Body of pancreas (tissue), 4 donors: ENCODE data around the gene ENOX2. TPM values are rescaled to one million over a fixed set of nuclear protein-coding genes. Genes with fewer than 3 reads are reported as not detected.

Experiments
- ATAC-seq: fragments of 150-250 bp; one replicate; pipeline ENCODE4 v1.9.1; 2016
- DNase-seq, 4 donors: peaks; one replicate each; pipeline ENCODE4 v3.0.0-alpha.2; 2019
- H3K27ac ChIP-seq, 4 donors: fragments of 200-600 bp; sonication (generic); 1 replicate in 3 of 4; 2 replicates in 1 of 4; pipeline versions ENCODE4 v1.5.1 to v1.6.1; 2016 to 2019; ENCODE audit warnings: mild to moderate bottlenecking in 1 of 4, mixed read lengths in 1 of 4, moderate library complexity in 1 of 4
- H3K27me3 ChIP-seq, 2 donors: fragments of 200-600 bp; sonication (generic); one replicate each; pipeline ENCODE4 v1.6.0; 2016; ENCODE audit warnings: mild to moderate bottlenecking in 1 of 2
- H3K36me3 ChIP-seq, 2 donors: fragments of 200-600 bp; sonication (generic); replicated peaks in 1 of 2; 2 replicates each; pipeline ENCODE4 v1.5.1; 2016; ENCODE audit warnings: low read depth in 2 of 2; ENCODE audit not compliant: insufficient read depth in 1 of 2
- H3K4me1 ChIP-seq: fragments of 200-600 bp; sonication (generic); one replicate; pipeline ENCODE4 v1.6.0; 2016
- H3K4me3 ChIP-seq, 2 donors: fragments of 200-600 bp; sonication (generic); 1 replicate in 1 of 2; 2 replicates in 1 of 2; pipeline ENCODE4 v1.5.1; 2016 to 2019
- H3K9me3 ChIP-seq, 3 donors: fragments of 200-600 bp; sonication (generic); 1 replicate in 2 of 3; 2 replicates in 1 of 3; pipeline ENCODE4 v1.5.1; 2016
- CTCF ChIP-seq, 7 experiments: fragments of 450-650 bp in 4 of 7; fragments of 200-600 bp in 3 of 7; sonication (generic) in 3 of 7; IDR thresholded peaks; one replicate each; pipeline ENCODE4 v1.5.1; 2016 to 2019; ENCODE audit warnings: antibody characterized with exemption in 7 of 7
- POLR2A ChIP-seq, 3 donors: fragments of 450-650 bp; IDR thresholded peaks; one replicate each; pipeline ENCODE4 v1.6.1; 2016; ENCODE audit warnings: antibody characterized with exemption in 3 of 3, mild to moderate bottlenecking in 2 of 3
- WGBS, 2 donors: methylation state at CpG; one replicate each; pipeline ENCODE4 v1.1.5; 2017; 5-methylcytosine and 5-hydroxymethylcytosine counted together
- intact Hi-C: fragments of 100-400 bp; cut with DNase I; formaldehyde crosslinking; loops from one replicate; pipeline ENCODE4 v1.15.1; 2023
- total RNA-seq, 2 donors: library from RNA; depleted of rRNA; stranded (reverse); fragments of >200 nt; gene quantifications; one replicate each; pipeline ENCODE4 v1.1.0, GENCODE V29; 2016

Gene ENOX2
- total RNA-seq, 2 donors from 2014 or later, result 7.9 to 9.1 TPM

GRCh38 chrX:130699618-130700017 is 203.4 kb downstream of the ENOX2 start:
- DNase-seq, result no peak
- Histone ChIP-seq H3K4me3 (no peak overlapping the region), H3K27ac (no peak overlapping the region), H3K9me3 (no peaks in the 10 kb centered on the region), H3K4me1 (peaks cover 6% of the 10 kb centered on the region), H3K36me3 (no peaks in the 10 kb centered on the region), H3K27me3 (no peaks in the 10 kb centered on the region)
- no peak for ATAC-seq
- TF ChIP-seq POLR2A (IDR thresholded peaks at IDR 0.05), result no peak
- TF ChIP-seq CTCF (IDR thresholded peaks at IDR 0.05), result no peak
- intact Hi-C loops, result no loop called here
- 88 to 89% methylated on average over 3 of the region's 3 CpGs for WGBS, 2 donors

- intact Hi-C loops, result no loop called here
- TF ChIP-seq CTCF (IDR thresholded peaks at IDR 0.05) (no peak), POLR2A (IDR thresholded peaks at IDR 0.05) (no peak)
- H3K4me3 ChIP-seq, result no peak overlapping the region
- no peak overlapping the region for H3K27ac ChIP-seq
- WGBS, 2 donors, result 82 to 93% methylated on average over 1 of the region's 1 CpG
- no peaks in the 10 kb centered on the region for H3K4me1 ChIP-seq
- H3K9me3 ChIP-seq, result no peaks in the 10 kb centered on the region
- no peaks in the 10 kb centered on the region for H3K27me3 ChIP-seq
- no peak for DNase-seq
- ATAC-seq, result no peak
- no peaks in the 10 kb centered on the region for H3K36me3 ChIP-seq
Observed at GRCh38 chrX:130696542-130696941, 206.5 kb downstream of the ENOX2 start.

GRCh38 chrX:130695931-130696330 is 207.1 kb downstream of the ENOX2 start:
- no peaks in the 10 kb centered on the region for H3K9me3 ChIP-seq
- H3K4me3 ChIP-seq, result no peak overlapping the region
- no peaks in the 10 kb centered on the region for H3K36me3 ChIP-seq
- DNase-seq (no peak), ATAC-seq (no peak)
- H3K4me1 ChIP-seq, result no peaks in the 10 kb centered on the region
- no peaks in the 10 kb centered on the region for H3K27me3 ChIP-seq
- WGBS, 2 donors, result 78 to 100% methylated on average over 1 of the region's 1 CpG
- no peak overlapping the region for H3K27ac ChIP-seq
- intact Hi-C loops, result no loop called here
- TF ChIP-seq CTCF (IDR thresholded peaks at IDR 0.05), result no peak
- no peak for TF ChIP-seq POLR2A (IDR thresholded peaks at IDR 0.05)

GRCh38 chrX:130694983-130695382 is 208.0 kb downstream of the ENOX2 start:
- intact Hi-C loops, result no loop called here
- 38 to 73% methylated on average over 2 of the region's 2 CpGs for WGBS, 2 donors
- H3K4me3 ChIP-seq, result no peak overlapping the region
- no peak for DNase-seq
- H3K4me1 ChIP-seq, result no peaks in the 10 kb centered on the region
- H3K27me3 ChIP-seq, result no peaks in the 10 kb centered on the region
- no peaks in the 10 kb centered on the region for H3K9me3 ChIP-seq
- H3K36me3 ChIP-seq, result no peaks in the 10 kb centered on the region
- H3K27ac ChIP-seq, result no peak overlapping the region
- ATAC-seq, result no peak
- no peak for TF ChIP-seq CTCF (IDR thresholded peaks at IDR 0.05)
- no peak for TF ChIP-seq POLR2A (IDR thresholded peaks at IDR 0.05)

- DNase-seq (no peak), ATAC-seq (no peak)
- TF ChIP-seq POLR2A (IDR thresholded peaks at IDR 0.05) (no peak), CTCF (IDR thresholded peaks at IDR 0.05) (no peak)
- no peaks in the 10 kb centered on the region for H3K27me3 ChIP-seq
- intact Hi-C loops, result no loop called here
- 73 to 77% methylated on average over 3 of the region's 3 CpGs for WGBS, 2 donors
- H3K27ac ChIP-seq, result no peak overlapping the region
- no peaks in the 10 kb centered on the region for H3K4me1 ChIP-seq
- H3K36me3 ChIP-seq, result no peaks in the 10 kb centered on the region
- no peaks in the 10 kb centered on the region for H3K9me3 ChIP-seq
- no peak overlapping the region for H3K4me3 ChIP-seq
Observed at GRCh38 chrX:130691576-130691975, 211.4 kb downstream of the ENOX2 start.
